Gastrocnemius medialis (tissue), 4 donors: Measurements from ENCODE around the gene NFASC. TPM values are rescaled to one million over a fixed set of nuclear protein-coding genes. Genes with fewer than 3 reads are reported as not detected.

ENCODE experiments used
- ATAC-seq, 2 donors: fragments of 150-250 bp; one replicate each; pipeline ENCODE4 v1.9.1; 2016
- DNase-seq, 2 donors: peaks; one replicate each; pipeline ENCODE4 v3.0.0-alpha.2; 2019
- H3K27ac ChIP-seq, 4 donors: fragments of 200-600 bp; sonication (generic); 1 replicate in 1 of 4; 2 replicates in 3 of 4; pipeline ENCODE4 v1.5.1; 2016 to 2018; ENCODE audit warnings: mild to moderate bottlenecking in 2 of 4, moderate library complexity in 1 of 4
- H3K27me3 ChIP-seq, 3 donors: fragments of 200-600 bp; sonication (generic) in 2 of 3; 1 replicate in 1 of 3; 2 replicates in 2 of 3; pipeline versions ENCODE4 v1.5.1 to v1.6.0; 2016 to 2019; ENCODE audit warnings: mild to moderate bottlenecking in 1 of 3, moderate library complexity in 1 of 3
- H3K36me3 ChIP-seq, 2 donors: fragments of 200-600 bp; sonication (generic) in 1 of 2; one replicate each; pipeline ENCODE4 v1.5.1; 2017 to 2018
- H3K4me1 ChIP-seq, 2 donors: fragments of 200-600 bp; sonication (generic) in 1 of 2; one replicate each; pipeline ENCODE4 v1.5.1; 2016 to 2017; ENCODE audit warnings: mild to moderate bottlenecking in 2 of 2
- H3K4me3 ChIP-seq, 4 donors: fragments of 200-600 bp; sonication (generic) in 3 of 4; 1 replicate in 1 of 4; 2 replicates in 3 of 4; pipeline ENCODE4 v1.5.1; 2016 to 2019; ENCODE audit warnings: mild to moderate bottlenecking in 2 of 4
- H3K9me3 ChIP-seq, 3 donors: fragments of 200-600 bp; sonication (generic) in 2 of 3; 1 replicate in 1 of 3; 2 replicates in 2 of 3; pipeline ENCODE4 v1.5.1; 2016 to 2019
- POLR2A ChIP-seq, 2 donors: fragments of 450-650 bp; IDR thresholded peaks; one replicate each; pipeline ENCODE4 v1.6.1; 2017; ENCODE audit warnings: antibody characterized with exemption in 2 of 2, mild to moderate bottlenecking in 2 of 2, moderate library complexity in 2 of 2
- in situ Hi-C, 4 donors: fragments of 200-750 bp; cut with MboI; loops; one replicate each; pipeline versions ENCODE4 v1.15.0 to v1.8.0; 2017; ENCODE audit warnings: low sequenced_read_pairs in 4 of 4
- intact Hi-C: fragments of 100-400 bp; cut with DNase I; formaldehyde crosslinking; loops from one replicate; pipeline ENCODE4 v1.15.1; 2023; ENCODE audit warnings: low total_unique reads
- total RNA-seq, 4 donors: library from RNA; depleted of rRNA; stranded (reverse); fragments of >200 nt; gene quantifications; one replicate each; pipeline versions ENCODE4 v1.1.0 to v1.2.3, GENCODE V29; 2016
- TF ChIP-seq, protein P1 (sequence below), 5 experiments: fragments of 450-650 bp in 3 of 5; fragments of 200-600 bp in 2 of 5; sonication (generic) in 2 of 5; IDR thresholded peaks in 4 of 5; conservative IDR thresholded peaks in 1 of 5; 1 replicate in 4 of 5; 2 replicates in 1 of 5; pipeline ENCODE4 v1.5.1; 2016 to 2019; ENCODE audit warnings: antibody characterized with exemption in 5 of 5, mild to moderate bottlenecking in 3 of 5, moderate library complexity in 3 of 5

The NFASC gene
- total RNA-seq, 4 donors from 2014 or later, result 0.75 to 4.7 (median 2.4) TPM

DNA sequence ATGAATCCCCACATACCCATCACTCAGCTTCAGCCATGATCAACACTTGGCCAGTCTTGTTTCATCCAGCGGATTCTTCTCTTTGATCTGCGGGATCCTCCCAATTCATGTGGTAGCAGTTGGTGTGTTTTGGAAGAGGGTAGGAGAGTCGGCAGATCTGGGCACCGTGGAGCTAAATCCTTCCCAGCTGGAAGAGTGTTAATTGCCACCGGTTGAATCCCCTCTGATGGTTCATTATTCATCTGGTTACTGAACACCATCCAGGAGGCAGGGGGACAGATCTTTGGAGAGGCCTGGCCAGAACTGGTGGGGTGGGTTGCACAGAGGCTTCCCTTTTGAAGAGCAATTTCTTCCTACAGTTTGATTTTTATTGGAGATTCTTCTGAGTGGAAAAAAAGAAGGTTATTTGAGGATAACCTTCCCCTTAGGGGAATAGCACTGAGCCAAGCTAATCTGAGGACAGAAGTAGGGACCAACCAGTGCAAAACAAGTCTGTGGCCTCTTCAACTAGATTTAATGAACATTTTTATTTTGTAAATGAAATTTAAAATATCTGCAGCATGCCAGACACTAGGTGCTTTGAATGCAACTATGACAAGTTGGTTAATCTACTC lies 8.1 kb downstream of the NFASC start:
- H3K36me3 ChIP-seq, result no peaks in the 10 kb centered on the region
- no peaks in the 10 kb centered on the region for H3K4me1 ChIP-seq
- DNase-seq (no peak), ATAC-seq (no peak)
- no peaks in the 10 kb centered on the region for H3K9me3 ChIP-seq
- H3K27me3 ChIP-seq, result no peaks in the 10 kb centered on the region
- no peak for TF ChIP-seq POLR2A (IDR thresholded peaks at IDR 0.05)
- TF ChIP-seq, protein P1, sequence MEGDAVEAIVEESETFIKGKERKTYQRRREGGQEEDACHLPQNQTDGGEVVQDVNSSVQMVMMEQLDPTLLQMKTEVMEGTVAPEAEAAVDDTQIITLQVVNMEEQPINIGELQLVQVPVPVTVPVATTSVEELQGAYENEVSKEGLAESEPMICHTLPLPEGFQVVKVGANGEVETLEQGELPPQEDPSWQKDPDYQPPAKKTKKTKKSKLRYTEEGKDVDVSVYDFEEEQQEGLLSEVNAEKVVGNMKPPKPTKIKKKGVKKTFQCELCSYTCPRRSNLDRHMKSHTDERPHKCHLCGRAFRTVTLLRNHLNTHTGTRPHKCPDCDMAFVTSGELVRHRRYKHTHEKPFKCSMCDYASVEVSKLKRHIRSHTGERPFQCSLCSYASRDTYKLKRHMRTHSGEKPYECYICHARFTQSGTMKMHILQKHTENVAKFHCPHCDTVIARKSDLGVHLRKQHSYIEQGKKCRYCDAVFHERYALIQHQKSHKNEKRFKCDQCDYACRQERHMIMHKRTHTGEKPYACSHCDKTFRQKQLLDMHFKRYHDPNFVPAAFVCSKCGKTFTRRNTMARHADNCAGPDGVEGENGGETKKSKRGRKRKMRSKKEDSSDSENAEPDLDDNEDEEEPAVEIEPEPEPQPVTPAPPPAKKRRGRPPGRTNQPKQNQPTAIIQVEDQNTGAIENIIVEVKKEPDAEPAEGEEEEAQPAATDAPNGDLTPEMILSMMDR (IDR thresholded peaks at IDR 0.05 in 4 of 5, conservative IDR thresholded peaks at IDR 0.05 in 1 of 5), result no peak
- intact Hi-C loops, result no loop called here
- peak overlapping the region in 2 of 4 donors; percentile 28 to 40 for H3K27ac ChIP-seq
- H3K4me3 ChIP-seq, result no peak overlapping the region
- in situ Hi-C loops, result no loop called here

DNA sequence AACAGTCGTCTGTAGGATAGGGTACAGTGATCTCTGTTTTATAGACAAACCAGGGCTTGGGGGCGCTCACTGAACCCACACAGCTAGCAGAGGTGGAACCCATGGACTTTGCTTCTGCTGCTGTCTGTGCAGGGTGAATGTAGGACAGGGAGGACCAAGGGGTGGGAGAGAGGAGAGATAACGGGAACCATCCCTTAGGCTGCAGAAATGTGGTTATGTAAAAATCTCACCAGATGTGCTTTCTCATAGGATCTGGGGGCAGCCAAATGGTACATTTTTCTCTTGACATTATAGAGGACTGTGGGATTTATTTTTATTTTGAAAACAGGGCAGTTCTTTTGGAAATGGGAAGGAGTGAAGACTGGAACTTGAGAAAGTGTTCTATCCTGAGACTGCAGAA lies 8.7 kb downstream of the NFASC start:
- intact Hi-C loops (no loop called here), in situ Hi-C loops (no loop called here)
- TF ChIP-seq POLR2A (IDR thresholded peaks at IDR 0.05), result no peak
- TF ChIP-seq, protein P1 (IDR thresholded peaks at IDR 0.05 in 4 of 5, conservative IDR thresholded peaks at IDR 0.05 in 1 of 5), result no peak
- Histone ChIP-seq H3K36me3 (no peaks in the 10 kb centered on the region), H3K4me1 (no peaks in the 10 kb centered on the region), H3K27ac (peak overlapping the region in 2 of 4 donors; percentile 23 to 40), H3K27me3 (no peaks in the 10 kb centered on the region), H3K4me3 (no peak overlapping the region), H3K9me3 (no peaks in the 10 kb centered on the region)
- no peak for ATAC-seq
- DNase-seq, result no peak

DNA sequence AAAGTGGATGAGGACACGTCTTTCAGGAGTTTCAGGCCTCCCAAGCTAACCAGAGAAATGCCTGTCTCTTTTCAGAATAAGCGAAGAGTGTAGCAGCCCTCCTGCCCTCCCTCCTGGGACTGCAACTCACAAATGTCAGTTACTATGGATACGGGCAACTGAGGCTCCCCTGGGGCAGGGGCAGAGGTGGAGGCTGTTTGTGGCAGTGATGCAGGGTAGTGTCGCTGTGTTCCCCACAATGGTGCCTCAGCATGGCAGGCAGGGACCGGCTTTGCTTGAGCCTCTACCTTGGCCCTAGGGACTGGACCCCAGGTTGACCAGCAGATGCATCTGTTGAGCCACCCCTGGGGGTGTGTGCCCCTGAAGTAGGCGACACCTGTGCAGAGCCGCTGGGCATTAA lies 10.2 kb downstream of the NFASC start:
- in situ Hi-C loops (no loop called here), intact Hi-C loops (no loop called here)
- Histone ChIP-seq H3K9me3 (no peaks in the 10 kb centered on the region), H3K27me3 (no peaks in the 10 kb centered on the region), H3K27ac (no peak overlapping the region), H3K36me3 (no peaks in the 10 kb centered on the region), H3K4me1 (no peaks in the 10 kb centered on the region), H3K4me3 (no peak overlapping the region)
- TF ChIP-seq, protein P1 (IDR thresholded peaks at IDR 0.05 in 4 of 5, conservative IDR thresholded peaks at IDR 0.05 in 1 of 5), result no peak
- no peak for TF ChIP-seq POLR2A (IDR thresholded peaks at IDR 0.05)
- DNase-seq, result no peak
- ATAC-seq, result no peak

DNA sequence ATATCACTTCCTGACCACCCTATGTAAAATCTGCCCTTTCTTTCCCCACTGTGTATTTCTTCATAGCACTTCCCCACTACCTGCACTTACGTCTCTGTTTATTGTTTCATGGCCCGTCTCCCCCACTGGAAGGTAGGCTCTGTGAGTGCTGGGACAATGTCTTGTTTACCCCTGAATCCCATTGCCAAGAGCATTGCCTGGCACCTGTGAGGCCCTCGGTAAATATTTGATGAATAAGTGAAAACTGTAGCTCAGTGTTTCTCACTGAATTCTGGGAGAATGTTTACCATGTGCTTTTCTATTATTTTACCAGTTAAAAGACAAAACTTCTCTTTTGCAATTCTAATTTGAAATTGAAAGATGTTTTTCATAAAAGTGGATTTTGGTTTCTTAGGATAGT lies 11.8 kb downstream of the NFASC start:
- in situ Hi-C loops (no loop called here), intact Hi-C loops (no loop called here)
- no peak for ATAC-seq
- Histone ChIP-seq H3K4me3 (no peak overlapping the region), H3K27ac (no peak overlapping the region), H3K4me1 (no peaks in the 10 kb centered on the region), H3K9me3 (no peaks in the 10 kb centered on the region), H3K36me3 (no peaks in the 10 kb centered on the region), H3K27me3 (no peaks in the 10 kb centered on the region)
- DNase-seq, result no peak
- TF ChIP-seq POLR2A (IDR thresholded peaks at IDR 0.05), result no peak
- TF ChIP-seq, protein P1 (IDR thresholded peaks at IDR 0.05 in 4 of 5, conservative IDR thresholded peaks at IDR 0.05 in 1 of 5), result no peak

DNA sequence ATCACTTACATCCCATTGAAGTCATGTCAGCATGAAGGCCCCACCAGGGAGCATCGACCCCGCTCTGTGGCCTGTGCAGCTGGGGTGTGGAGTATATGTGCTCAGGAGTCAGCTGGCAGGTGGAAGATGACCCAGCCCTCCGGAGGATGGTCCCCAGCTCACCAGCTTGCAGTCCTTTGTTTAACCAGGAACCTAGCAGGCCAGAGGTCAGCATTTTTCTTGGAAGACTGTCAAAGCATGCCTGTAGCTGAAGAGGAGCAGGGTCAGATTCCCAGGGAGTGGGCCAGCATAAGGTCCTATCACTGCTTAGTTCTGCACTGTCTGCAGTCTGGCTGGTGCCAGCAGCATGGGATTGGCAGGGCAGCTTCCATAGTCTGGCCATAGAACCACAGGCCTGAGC lies 12.7 kb downstream of the NFASC start:
- in situ Hi-C loops, result no loop called here

More for the DNA sequence above, 12.7 kb downstream of the NFASC start:
- TF ChIP-seq, protein P1 (IDR thresholded peaks at IDR 0.05 in 4 of 5, conservative IDR thresholded peaks at IDR 0.05 in 1 of 5), result no peak
- TF ChIP-seq POLR2A (IDR thresholded peaks at IDR 0.05), result no peak
- no peak for DNase-seq
- Histone ChIP-seq H3K4me1 (peaks cover 0 to 3% of the 10 kb centered on the region in 2 donors), H3K4me3 (no peak overlapping the region), H3K27ac (no peak overlapping the region), H3K36me3 (no peaks in the 10 kb centered on the region), H3K27me3 (no peaks in the 10 kb centered on the region), H3K9me3 (no peaks in the 10 kb centered on the region)
- ATAC-seq, result no peak
- intact Hi-C loops, result no loop called here
